Thyroid gland (tissue), 4 donors: ENCODE measurements around the gene UBXN6. TPM values are rescaled to one million over a fixed set of nuclear protein-coding genes. Genes with fewer than 3 reads are reported as not detected.
A peak's percentile ranks its signal among the peaks of the same experiment; 100 is the strongest.

ENCODE experiments used
- DNase-seq, 2 donors: peaks; one replicate each; pipeline ENCODE4 v3.0.0-alpha.2; 2019
- H3K27ac ChIP-seq, 3 donors: fragments of 200-600 bp; sonication (generic); 1 replicate in 2 of 3; 2 replicates in 1 of 3; pipeline ENCODE4 v1.5.1; 2016 to 2019; ENCODE audit warnings: mild to moderate bottlenecking in 1 of 3, moderate library complexity in 1 of 3
- H3K27me3 ChIP-seq: fragments of 200-600 bp; sonication (generic); one replicate; pipeline ENCODE4 v1.5.1; 2019
- H3K36me3 ChIP-seq, 2 donors: fragments of 200-600 bp; sonication (generic); one replicate each; pipeline ENCODE4 v1.5.1; 2016 to 2019
- H3K4me1 ChIP-seq, 2 donors: fragments of 200-600 bp; sonication (generic); one replicate each; pipeline ENCODE4 v1.5.1; 2017 to 2019
- H3K4me3 ChIP-seq, 3 donors: fragments of 200-600 bp; sonication (generic); replicated peaks in 1 of 3; 1 replicate in 2 of 3; 2 replicates in 1 of 3; pipeline ENCODE4 v1.5.1; 2016; ENCODE audit warnings: mild to moderate bottlenecking in 1 of 3
- H3K9me3 ChIP-seq: fragments of 200-600 bp; sonication (generic); one replicate; pipeline ENCODE4 v1.5.1; 2017
- CTCF ChIP-seq, 6 experiments: fragments of 200-600 bp in 3 of 6; fragments of 450-650 bp in 3 of 6; sonication (generic) in 3 of 6; IDR thresholded peaks; one replicate each; pipeline ENCODE4 v1.5.1; 2016 to 2019; ENCODE audit warnings: antibody characterized with exemption in 6 of 6, mild to moderate bottlenecking in 2 of 6, inconsistent platforms in 1 of 6, moderate library complexity in 1 of 6
- POLR2A ChIP-seq, 2 donors: fragments of 450-650 bp; IDR thresholded peaks; one replicate each; pipeline ENCODE4 v1.6.1; 2017; ENCODE audit warnings: antibody characterized with exemption in 2 of 2, mild to moderate bottlenecking in 2 of 2, moderate library complexity in 1 of 2
- WGBS, 2 donors: methylation state at CpG; one replicate each; pipeline ENCODE4 v1.1.5; 2017; 5-methylcytosine and 5-hydroxymethylcytosine counted together
- intact Hi-C: fragments of 100-400 bp; cut with DNase I; formaldehyde crosslinking; loops from one replicate; pipeline ENCODE4 v1.15.1; 2023
- total RNA-seq, 4 donors: library from RNA; depleted of rRNA; stranded (reverse); fragments of >200 nt; gene quantifications; one replicate each; pipeline ENCODE4 v1.2.3, GENCODE V29; 2016

The UBXN6 gene
- 100 to 1,000 TPM in 2 of 4 donors, 10 to 100 TPM in 2; 90.1 to 187 (median 106) TPM for total RNA-seq

GRCh38 chr19:4457654-4458395, at the start of gene UBXN6:
Gene UBXN6 (minus strand): TSS chr19:4457794. CDS start chr19:4457697, 97 bp downstream.
- TF ChIP-seq CTCF (IDR thresholded peaks at IDR 0.05) (peak in 2 of 6 experiments; percentile 21 to 26), POLR2A (IDR thresholded peaks at IDR 0.05) (peak in 1 of 2 donors; percentile 48)
- Histone ChIP-seq H3K4me3 (peak within 1 kb of the TSS; percentile 50 to 60 (median 54)), H3K9me3 (no peaks in the 10 kb centered on the region), H3K27ac (peak within 1 kb of the TSS; percentile 81 to 98 (median 87)), H3K36me3 (peaks cover 6 to 10% of the 10 kb centered on the region in 2 donors), H3K4me1 (peaks cover 27 to 32% of the 10 kb centered on the region in 2 donors), H3K27me3 (no peaks in the 10 kb centered on the region)
- peak; percentile 99 for DNase-seq
- intact Hi-C loops, result loop anchor here (2.0 kb wide), 1 partner anchor 15 kb away; the partner anchor contains the start of gene HDGFL2
- whole genome bisulfite sequencing, 2 donors, result 10 to 11% methylated on average over 51 to 52 of the region's 52 CpGs

GRCh38 chr19:4507150-4507452, 49.5 kb upstream of the UBXN6 start:
- H3K27me3 ChIP-seq, result no peaks in the 10 kb centered on the region
- no peak overlapping the region for H3K27ac ChIP-seq
- intact Hi-C loops, result no loop called here
- H3K9me3 ChIP-seq, result no peaks in the 10 kb centered on the region
- WGBS, 2 donors, result 82 to 86% methylated on average over 6 to 10 of the region's 12 CpGs
- TF ChIP-seq CTCF (IDR thresholded peaks at IDR 0.05) (no peak), POLR2A (IDR thresholded peaks at IDR 0.05) (no peak)
- DNase-seq, result no peak
- no peaks in the 10 kb centered on the region for H3K4me1 ChIP-seq
- peaks cover 6 to 9% of the 10 kb centered on the region in 2 donors for H3K36me3 ChIP-seq
- H3K4me3 ChIP-seq, result no peak overlapping the region

- H3K27ac ChIP-seq, result no peak overlapping the region
- H3K36me3 ChIP-seq, result peaks cover 10 to 12% of the 10 kb centered on the region in 2 donors
- WGBS, 2 donors, result 85 to 90% methylated on average over 13 to 16 of the region's 17 CpGs
- H3K4me1 ChIP-seq, result no peaks in the 10 kb centered on the region
- no peaks in the 10 kb centered on the region for H3K27me3 ChIP-seq
- H3K4me3 ChIP-seq, result no peak overlapping the region
- DNase-seq, result no peak
- no peak for TF ChIP-seq POLR2A (IDR thresholded peaks at IDR 0.05)
- TF ChIP-seq CTCF (IDR thresholded peaks at IDR 0.05), result no peak
- intact Hi-C loops, result no loop called here
- no peaks in the 10 kb centered on the region for H3K9me3 ChIP-seq
These were observed 49.0 kb upstream of the UBXN6 start for GRCh38 chr19:4506449-4507149.

GRCh38 chr19:4505570-4506448, 48.2 kb upstream of the UBXN6 start:
- no peak overlapping the region for H3K4me3 ChIP-seq
- H3K36me3 ChIP-seq, result peaks cover 18 to 19% of the 10 kb centered on the region in 2 donors
- intact Hi-C loops, result no loop called here
- no peak for DNase-seq
- no peak overlapping the region for H3K27ac ChIP-seq
- no peaks in the 10 kb centered on the region for H3K9me3 ChIP-seq
- no peak for TF ChIP-seq CTCF (IDR thresholded peaks at IDR 0.05)
- no peaks in the 10 kb centered on the region for H3K4me1 ChIP-seq
- no peaks in the 10 kb centered on the region for H3K27me3 ChIP-seq
- WGBS, 2 donors, result 94% methylated on average over 29 to 34 of the region's 34 CpGs
